Globus pallidus (tissue), 1 donor: ENCODE results near the gene KRT35.

ENCODE experiments used
- DNase-seq: peaks from one replicate; pipeline ENCODE4 v3.0.0-alpha.2; 2015; ENCODE audit warnings: low spot score

The KRT35 gene

DNA sequence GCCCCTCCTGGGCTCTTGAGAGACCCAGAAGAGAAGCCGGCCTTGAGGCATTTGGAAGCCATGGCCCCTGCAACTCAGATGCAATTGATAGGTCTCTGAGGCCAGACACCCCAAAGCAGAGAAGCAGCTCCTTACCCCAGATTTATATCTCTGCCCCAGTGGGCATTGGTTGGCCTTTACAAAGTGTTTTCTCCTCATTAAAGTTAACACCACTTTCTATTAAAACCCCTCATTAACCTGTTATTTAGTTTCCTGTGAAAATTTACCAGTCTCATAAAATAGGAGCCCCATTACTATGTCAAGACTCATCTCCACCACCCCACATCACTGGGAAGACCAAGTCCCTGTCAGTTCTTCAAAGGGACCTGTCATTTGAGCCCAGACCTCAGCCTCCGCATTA, at the start of gene KRT35:
Gene KRT35 (minus strand): TSS at position 116 of the 400 bp plus-strand sequence. CDS start 54 bp downstream, at position 62.
- no peak for DNase-seq

DNA sequence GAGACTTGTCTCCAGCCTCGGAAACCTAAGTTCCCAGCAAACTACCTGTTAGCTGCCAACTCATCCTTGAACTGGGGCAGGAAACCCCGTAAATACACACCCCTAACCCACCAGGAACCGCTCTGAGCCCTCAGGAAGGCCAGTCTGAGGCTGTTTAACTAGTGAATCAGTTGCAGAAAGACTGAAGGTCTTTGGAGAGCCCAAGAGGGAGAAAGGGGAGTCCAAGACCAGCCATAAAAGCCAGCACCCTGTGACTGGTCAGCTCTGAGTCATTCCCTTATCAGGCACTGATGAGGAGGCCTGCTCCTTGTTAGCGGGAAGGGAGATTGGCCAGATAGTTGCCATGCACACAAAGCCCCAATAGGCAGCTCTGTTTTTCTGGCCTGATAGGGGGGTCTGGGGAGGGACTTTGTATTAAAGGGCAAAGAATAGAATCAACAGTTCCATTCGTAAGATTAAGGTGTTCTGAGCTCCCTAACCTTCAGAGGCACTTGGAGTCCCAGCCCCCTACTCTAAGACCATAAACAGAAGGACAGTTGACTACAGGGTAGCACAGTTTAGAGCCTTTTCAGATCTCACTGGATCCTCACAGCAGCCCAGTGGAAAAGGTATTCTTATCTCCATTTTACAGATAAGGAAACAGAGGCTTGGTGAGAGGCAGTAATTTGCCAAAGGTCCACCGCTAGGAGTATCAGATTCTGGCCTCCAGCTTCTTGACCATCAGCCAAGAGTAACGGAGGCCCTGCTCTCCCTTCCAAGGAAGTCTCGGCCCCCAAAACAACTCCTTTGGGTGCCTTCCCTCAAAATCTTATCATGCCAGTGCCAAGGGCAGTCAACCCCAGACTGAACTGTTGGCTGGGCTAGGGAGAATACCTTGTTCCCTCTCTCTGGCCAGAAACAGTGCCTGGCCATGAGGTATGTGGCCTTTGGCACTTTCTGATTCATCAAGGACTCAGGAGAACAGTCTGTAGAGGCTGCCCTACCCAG, 49.4 kb upstream of the KRT35 start:
- no peak for DNase-seq

DNA sequence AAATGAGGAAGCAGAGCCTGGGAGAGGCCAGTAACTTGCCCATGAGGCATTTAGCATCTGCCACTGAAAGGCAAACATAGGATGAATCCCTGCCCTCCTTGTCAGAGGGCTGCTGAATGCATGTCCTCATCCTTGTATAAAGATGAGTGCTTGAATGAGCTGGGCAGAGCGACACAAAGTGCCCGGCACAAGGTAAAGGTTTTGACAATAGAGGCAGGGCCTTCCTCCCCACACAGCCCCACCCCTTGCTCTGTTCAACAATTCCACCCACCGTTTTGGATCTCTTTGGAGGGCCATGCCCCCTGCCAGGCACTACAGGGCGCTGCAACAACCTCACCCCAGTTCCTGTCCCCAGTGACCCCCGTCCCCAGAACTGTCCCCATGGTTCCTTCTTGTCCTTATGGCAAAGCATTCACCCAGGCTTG, 48.6 kb upstream of the KRT35 start:
- no peak for DNase-seq

DNA sequence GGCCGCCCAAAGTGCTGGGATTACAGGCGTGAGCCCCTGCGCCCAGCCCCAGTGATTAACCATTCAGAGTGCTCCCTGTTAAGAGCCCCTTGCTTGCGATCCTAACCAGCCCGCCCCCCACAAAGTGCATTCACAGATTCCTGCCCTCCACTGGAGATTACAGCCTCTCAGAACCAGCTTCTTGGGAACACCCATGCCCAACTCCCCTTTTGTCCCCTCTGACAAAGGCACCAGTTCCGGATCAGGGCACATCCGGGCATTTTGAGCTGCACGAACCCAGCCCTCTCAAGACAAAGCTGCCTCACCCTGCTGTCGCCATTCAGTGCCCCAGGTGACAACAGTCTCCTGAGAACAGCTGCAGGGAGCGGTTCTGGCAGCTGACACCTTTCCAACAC, 48.0 kb upstream of the KRT35 start:
- no peak for DNase-seq

DNA sequence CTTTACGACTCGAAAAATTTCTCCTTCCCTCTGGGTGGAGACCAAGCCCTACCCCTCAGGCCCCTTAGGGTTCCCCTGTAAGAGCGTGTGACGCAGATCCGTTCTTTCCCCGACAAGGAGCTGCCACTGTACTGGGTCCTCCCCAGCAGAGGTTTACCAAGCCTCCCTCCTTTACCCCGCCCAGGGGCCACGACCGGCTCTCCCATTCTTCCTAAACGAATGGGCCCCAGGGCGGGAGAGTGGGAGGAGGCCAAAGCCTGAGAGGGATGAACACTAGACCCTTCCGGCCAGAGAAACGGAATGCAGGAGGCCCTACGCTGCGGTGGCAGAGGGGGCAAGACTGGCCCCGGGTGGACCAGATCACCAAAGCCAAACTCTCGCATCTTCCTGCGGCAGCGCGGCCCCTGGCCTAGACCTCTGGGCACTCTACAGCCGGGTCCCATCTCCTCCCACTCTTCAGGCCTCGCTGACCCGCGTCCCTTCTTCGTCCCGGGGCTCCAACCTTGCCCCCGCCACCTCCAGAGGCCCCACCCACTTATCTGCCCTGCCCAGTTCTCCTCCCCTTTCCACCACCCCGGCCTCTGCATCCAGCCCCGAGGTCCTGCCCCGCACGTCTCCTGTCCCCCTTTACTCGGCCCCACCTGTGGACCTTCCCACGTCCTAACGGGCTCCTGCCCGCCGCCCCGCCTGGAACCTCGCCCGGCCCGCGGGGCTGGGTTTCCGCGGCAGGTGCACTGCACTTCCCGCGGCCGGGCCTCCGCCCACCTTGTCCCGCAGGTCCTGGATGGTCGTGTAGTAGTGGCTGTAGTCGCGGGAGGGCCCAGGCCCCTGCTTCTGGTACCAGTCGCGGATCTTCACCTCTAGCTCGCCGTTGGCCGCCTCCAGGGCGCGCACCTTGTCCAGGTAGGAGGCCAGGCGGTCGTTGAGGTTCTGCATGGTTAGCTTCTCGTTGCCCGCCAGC, 46.4 kb upstream of the KRT35 start:
- no peak for DNase-seq

DNA sequence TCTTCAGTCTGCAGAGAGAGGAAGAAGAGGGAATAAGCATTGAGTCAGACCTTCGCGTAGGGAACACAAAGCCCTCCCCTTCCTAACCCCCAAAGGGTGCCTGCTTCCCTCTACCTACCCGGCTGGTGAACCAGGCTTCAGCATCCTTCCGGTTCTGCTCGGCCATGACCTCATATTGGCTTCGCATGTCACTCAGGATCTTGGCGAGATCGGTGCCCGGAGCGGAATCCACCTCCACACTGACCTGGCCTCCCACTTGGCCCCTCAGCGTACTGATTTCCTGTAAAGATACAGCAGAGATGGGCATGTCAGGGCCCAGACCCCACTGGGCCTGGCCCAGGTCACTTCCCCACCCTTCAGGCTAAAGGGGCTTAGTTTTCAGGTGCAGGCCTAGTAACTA, 43.3 kb upstream of the KRT35 start:
- no peak for DNase-seq

DNA sequence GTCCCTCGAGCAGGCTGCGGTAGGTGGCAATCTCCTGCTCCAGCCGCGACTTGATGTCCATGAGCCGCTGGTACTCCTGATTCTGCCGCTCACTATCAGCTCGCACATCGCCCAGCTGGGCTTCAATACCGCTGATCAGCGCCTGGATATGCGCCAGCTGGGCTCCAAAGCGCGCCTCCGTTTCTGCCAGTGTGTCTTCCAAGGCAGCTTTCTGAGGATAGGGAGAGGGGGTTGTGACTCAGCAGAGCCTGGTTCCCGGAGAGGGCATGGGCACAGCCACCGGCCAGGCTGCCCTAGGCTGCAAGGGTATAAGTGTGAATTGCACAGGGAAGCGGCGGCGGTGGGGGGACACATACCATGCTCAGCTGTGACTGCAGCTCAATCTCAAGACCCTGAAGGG, 42.8 kb upstream of the KRT35 start:
- DNase-seq: no peak

DNA sequence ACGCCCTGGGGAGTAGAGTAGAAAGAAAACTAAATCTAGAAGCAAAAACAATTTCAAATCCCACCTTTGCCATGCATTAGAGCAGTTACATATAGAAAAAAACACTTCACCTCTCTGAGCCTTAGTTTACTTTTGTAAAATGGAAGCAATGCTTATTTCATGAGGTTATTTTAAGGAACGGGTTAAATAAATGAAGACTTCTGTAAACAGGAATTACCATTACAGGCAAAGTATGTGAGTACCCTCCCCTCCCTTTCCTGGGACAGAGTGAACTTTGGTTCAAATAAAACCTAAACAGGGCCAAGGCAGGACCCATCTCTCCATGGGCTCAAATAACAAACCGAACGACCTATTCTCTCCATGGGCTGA, 42.3 kb upstream of the KRT35 start:
- no peak for DNase-seq

DNA sequence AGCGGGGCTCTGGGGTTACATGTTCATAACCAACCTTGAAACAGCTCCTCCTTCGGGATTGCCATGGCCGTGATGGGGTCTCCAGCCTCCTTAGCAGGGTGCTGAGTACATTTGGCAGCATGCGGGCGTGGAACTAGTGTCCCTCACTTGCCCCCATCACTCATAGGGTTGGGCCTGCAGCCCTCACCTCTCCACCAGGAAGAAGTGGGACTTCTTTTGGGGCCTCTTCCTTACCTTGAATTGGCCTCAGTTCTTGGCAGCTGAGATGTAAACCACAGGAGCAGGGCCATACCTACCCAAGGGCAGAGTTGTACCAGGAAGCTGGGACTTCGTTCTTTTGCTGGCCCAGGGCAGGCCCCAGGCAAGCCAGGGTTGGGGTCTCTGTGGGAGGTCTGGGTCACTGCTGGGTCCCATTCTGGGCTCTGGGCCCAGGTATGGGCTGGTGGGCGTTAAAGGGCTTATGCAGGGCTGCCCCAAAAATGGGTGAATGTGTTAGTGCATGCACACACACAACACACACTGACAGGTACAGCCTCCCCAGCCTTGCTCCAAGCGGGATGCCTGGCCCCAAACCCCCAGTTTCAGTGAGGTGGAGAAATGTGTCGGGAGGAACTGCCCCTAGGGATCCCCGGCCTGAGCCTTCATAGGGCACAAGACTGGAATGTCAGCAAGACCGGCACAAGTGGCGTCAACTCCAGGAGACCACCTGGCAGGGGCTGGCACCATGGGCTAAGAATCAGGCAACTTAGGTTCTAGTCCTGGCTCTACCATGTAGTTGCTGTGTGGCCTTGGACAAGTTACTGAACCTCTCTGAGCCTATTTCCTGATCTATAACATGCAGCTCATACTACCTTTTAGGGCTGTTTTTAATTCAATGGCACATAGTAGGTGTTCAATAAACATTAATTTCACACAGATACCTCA, 41.6 kb upstream of the KRT35 start:
- DNase-seq: no peak

DNA sequence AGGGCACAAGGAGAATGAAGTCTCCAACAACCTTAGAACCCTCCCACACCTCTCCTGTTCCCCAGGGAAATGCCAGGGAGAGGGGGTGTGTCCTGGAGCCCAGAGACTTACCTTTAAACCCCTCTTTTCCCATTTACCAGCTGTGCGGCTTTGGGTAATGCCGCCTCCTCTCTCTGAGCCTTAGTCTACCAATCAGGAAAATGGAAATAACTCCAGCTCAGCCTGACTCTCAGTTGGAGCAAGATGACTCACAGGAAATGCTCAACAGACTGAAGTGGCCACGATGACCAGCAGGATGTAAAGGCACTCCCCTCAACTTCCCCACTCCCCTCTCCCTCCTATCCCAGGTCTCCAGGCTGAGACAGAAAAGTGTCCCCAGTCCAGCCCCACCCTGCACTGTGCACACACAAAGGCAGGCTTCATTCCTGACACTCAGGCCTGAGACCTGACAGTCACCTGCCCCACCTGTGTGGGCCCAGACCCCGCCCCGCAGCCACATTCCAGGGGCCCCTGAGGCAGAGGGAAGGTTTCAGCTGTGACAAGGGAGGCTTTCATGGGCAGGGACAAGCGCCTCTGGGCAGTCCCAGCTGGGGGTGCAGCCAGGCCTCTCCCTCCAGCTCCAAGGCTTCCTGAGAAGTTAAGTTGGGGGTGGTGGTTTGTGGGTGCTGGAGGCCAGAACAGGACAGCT, 40.8 kb upstream of the KRT35 start:
- DNase-seq: no peak

DNA sequence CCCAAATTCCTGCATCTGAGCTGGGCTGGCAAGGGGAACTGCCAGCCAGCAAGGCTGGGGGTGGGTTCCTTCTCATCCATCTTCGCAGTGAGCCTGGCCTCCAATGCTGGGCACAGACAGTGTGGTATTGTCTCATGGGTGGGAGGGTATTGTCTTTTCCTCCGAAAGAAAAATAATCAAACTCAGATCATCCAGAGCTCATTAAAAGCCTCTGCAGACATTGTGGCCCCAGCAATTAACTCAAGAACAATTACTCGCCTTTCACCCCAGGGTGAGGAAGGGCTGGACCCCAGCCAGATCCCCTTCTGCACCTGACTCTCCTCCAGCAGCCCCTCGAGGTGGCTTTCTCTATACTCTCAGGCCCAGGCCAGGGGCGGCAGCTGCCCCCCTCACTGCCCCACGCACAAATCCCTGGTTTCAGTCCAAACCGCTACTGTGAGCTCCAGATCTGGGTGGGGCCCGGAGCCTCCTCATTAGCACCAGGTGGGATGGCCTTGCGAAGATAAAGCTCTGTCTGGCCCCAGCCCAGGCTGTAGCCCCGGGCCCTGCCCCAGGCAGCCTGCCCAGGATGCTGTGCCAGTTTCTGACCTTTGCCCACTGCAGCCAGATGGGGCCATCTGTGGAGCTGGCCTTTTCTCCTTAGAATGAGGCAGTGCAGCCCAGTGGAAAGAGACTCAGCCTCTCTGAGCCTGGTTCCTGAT, 40.0 kb upstream of the KRT35 start:
- DNase-seq: no peak

DNA sequence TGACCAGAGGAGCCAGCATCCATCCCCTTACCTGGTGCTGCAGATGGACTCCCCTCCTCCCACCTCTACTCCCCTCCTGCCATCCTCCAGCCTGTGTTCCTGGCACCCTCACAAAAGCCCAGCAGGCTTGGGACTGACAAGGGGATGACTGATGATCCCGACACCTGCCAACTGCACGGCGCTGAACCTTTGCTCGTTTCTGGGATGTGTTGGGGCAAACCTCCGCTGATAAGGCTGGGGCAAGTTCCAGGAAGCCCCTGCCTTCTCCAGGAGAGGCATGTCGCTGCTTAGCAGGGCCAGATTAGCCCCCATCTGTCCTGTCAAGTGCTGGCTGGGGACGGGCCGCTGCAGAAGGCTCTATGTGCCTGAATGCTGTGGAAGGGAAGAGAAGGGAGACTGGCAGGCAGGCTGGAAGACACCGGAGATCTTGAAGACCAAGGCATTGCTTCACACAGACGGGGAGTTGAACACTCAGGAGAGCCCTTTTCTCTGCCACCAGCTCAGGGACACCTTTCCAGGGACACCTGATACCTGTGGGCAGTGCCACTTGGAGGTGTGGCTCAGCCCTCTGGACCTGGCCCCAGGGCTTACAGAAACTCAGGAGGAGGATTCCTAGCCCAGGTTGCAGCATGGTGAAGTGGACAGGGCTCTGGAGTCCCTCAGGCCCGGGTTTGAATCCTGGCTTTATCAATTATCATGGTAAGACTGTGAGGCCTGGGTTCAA, 38.7 kb upstream of the KRT35 start:
- DNase-seq: no peak

DNA sequence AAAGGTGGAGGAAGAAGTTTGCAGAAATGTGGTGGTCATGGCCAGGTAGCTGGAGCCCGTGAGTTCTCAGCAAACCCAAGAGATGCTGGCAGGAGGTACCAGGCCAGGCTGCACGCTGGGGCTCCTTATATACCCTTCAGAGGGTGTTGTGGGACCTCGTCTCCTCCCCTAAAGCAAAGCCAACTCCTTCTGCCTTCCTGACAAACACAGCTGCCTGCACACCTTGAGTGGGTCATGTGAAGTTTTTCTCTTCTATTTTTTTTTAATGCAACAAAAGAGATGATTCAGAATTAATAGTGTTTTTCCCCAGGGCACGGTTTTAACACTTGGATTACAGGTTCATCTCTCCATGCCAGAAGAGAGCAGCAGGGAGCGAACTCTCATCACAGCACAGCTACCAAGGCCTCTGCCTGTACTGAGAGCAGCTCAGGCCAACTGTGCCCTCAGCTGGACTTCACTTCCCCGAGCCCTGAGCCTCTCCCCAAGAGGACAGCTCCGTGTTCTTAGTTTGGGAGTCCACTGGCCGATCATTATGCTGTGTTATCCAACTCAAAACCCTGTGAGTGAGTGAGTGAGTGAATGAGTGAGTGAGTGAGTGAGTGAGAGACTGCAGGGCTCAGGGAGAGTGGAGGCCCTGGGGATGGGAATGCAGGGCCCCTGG, 38.0 kb upstream of the KRT35 start, which contains the start of gene KRT15:
Gene KRT15 (minus strand): TSS at position 102 of the 661 bp plus-strand sequence. CDS start 63 bp downstream, at position 39.
- no peak for DNase-seq

DNA sequence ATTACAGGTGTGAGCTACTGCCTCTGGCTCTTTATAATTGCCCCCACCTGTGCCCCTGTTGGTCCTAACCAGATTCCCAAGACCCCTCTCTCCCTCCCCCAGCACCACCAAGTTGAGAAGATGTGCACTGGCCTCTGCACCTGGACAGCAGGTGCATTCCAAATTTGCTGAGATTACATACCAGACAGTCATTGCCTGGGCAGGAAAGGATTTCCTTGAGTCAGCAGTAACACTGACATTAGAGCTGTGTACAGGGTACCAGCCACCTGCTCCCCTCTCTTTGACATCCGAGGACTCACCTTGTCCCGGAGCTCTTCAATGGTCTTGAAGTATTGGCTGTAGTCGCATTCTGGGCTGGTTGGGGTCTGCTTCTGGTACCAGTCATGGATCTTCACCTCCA, 37.1 kb upstream of the KRT35 start:
- DNase-seq: no peak

DNA sequence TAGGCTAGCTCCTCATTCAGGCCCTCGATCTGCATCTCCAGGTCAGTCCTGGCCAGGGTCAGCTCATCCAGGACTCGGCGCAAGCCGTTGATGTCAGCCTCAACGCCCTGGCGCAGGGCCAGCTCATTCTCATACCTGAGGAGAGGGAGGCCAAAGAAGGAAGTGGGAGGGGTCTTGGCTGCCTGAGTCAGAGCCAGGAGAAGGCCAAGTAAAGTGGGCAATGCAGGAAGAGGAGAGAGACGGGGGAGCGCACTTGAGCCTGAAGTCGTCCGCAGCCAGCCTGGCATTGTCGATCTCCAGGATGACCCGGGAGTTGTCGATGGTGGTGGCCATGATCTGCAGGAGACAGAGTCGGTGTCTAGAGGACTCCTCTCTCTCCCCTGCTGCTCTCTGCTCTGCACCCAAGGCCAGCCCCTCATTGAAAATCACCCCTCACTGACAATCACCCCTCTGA, 35.9 kb upstream of the KRT35 start:
- no peak for DNase-seq

DNA sequence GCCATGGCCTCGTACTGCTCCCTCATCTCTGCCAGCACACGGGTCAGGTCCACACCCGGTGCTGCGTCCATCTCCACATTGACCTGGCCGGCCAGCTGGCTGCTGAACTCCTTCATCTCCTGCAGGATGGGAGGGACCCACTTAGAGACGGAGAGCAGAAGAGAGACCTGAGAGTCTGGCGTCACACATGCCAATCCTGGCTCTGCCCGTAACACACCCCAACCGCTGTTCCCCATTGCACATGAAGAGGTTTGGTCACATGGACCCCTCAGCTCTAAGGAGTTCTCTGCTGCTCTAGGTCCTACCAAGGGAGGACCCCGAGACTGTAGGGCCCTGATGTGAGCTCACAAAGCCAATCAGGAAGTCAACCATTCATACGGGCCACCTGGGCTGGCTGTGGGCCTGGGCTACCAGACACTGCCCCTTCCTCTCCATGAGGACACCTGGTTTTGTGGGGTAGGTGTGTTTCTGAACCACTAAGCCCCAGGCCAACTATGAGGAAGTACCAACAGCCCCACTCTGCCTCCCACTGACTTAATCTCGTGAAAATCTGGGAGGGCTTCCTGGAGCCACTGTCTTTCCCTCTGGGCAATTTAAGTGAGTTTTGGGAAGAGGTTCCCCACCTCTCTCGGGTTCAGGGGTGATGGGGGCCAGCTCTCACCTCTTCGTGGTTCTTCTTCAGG, 35.3 kb upstream of the KRT35 start:
- DNase-seq: no peak

DNA sequence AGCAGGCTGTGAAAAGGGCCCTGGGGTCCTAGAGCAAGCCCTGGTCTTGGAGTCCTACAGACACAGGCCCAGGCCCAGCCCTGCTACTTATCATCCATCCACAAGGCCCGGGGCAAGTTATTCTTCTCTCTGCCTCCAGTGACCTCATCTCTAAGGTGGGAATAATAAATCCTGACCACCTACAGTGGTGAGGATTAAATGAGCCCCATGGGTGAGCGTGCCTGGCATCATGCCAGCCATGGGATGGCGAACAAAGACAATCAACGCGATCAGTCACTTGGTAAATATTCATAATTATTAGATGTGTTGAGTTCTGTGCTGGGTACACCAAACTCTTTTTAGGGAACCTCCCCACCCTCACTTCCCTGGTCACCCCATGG, 32.2 kb upstream of the KRT35 start:
- DNase-seq: no peak

DNA sequence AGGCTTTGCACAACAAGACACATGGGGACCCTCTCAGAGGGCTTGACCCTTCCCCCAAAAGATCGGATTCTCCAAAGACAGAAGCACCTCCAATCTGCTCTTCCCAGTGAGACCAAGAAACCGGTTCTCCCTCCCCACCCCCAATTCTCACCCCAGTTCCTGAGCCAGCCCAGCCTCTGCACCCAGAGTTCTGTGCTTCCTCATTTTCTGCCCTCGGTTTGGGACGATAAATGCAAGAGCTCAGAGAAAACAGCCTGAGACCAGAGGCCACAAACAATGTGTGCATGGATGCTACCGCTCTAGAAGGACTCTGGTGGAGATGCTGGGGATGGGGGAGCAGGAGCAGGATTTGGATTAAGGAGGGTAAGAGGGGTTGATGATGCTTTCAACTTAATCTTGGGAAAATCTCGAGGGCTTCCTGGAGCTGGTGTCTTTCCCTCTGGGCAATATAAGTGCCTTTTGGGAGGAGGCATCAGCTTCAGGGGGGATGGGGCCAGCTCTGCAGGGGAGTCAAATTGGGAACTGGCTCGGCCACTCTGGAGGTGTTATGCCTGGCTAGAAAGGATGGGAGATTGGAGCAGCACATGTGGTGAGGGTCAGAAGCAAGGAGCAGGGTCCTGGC, 31.7 kb upstream of the KRT35 start:
- peak; percentile 2 for DNase-seq
